CD4-positive, alpha-beta T cell treated with Interleukin-6 at 100 ng/mL for 8 hours (primary cell): ENCODE data around the gene MFSD8.
"Not testable (repeated sequence)": the region's sequence is repeated elsewhere in the genome, so short reads cannot be mapped to it uniquely, and the experiment has no call there.

ENCODE experiments used
- DNase-seq: peaks from one replicate; pipeline ENCODE4 v3.0.0-alpha.2; 2020; ENCODE audit warnings: mixed read lengths, low spot score

MFSD8 gene

DNA sequence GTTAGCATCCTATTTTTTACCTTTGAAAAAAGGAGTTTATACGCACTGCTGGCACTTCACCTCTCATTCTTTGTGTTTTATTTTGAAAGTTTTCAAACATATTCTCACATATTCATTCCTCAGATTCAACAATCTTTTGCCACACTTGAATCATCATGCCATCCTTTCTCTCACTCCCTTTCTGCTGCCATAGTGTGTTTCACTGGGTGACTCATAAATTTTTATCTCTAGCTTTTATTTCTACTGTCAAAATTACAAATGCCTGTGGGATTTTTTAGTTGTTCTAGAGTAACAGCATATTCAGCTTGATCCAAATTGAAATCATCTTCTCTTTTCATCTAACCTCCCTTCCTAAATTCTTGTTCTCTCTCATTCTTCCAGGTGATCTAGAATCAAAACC, 28.0 kb downstream of the MFSD8 start:
- DNase-seq, result no peak

DNA sequence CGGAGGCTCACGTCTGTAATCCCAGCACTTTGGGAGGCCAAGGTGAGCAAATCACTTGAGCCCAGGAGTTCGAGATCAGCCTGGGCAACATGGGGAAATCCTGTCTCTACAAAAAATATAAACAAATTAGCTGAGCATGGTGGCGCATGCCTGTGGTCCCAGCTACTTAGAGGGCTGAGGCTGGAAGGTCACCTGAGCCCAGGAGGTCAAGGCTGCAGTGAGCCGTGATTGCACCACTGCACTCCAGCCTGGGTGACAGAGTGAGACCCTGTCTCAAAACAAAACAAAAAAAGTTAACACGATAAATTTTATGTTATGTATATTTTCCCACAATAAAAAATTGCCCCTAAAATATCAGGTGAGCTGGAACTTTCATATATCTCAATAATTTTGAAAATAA, 33.1 kb downstream of the MFSD8 start:
- DNase-seq, result not testable (repeated sequence)

- no peak for DNase-seq
These were observed 34.8 kb downstream of the MFSD8 start for GRCh38 chr4:127930175-127930574.

DNA sequence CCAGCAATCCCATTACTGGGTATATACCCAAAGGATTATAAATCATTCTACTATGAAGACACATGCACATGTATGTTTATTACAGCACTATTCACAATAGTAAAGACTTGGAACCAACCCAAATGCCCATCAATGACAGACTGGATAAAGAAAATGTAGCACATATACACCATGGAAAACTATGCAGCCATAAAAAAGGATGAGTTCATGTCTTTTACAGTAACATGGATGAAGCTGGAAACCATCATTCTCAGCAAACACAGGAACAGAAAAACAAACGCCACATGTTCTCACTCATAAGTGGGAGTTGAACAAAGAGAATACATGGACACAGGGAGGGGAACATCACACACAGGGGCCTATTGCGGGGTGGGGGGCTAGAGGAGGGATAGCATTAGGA, 39.3 kb downstream of the MFSD8 start:
- DNase-seq, result not testable (repeated sequence)

DNA sequence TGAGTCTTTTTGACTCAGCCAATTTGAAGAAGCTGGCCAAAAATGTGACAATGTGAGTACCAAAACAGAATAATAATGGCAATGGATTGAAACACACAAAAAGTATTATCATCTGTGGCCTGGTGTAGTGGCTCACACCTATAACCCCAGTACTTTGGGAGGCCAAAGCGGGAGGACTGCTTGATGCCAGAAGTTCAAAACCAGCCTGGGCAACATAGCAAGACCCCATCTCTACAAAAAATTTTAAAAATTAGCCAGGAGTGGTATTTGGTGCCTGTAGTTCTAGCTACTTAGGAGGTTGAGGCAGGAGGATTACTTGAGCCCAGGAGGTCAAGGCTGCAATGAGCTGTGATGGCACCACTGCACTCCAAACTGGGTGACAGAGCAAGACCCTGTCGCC, 42.7 kb downstream of the MFSD8 start:
- DNase-seq, result no peak

DNA sequence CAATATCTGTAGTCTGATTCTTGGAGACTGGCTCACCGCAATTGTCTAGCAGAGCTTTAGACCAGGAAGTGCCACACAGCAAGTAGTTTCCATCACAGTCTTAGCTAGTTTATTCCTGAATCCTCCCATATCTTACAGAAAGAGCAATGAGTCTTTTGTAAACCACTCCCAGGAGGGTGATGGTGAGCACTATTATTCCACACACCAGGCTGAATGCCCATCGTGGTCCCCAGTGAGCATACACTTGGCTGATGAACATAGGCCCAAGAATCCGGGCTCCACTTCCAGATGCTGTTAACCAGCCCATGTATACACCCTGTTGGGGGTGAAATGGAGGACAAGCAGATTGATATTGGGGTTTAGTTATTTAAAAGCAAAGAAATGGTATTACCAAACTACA, 44.5 kb downstream of the MFSD8 start:
- DNase-seq, result no peak

DNA sequence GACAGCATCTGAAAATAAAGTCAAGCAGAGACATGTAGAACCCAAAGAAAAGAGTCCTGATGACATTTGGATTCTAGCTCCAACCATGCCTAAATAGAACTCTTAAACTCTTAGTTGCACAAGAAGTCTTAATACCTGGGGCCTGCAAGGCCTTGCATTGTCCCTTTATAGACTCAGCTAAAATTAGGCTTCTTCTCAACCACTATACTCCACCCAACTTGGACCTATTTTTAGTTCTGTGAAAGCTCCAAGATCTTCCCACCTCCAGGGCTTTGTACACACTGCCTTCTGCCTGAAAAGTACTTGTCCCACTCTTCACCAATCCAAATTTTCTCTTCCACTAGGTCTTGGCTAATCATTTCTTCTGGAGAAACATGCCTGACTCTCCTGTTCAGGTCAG, 47.8 kb downstream of the MFSD8 start:
- DNase-seq, result no peak

DNA sequence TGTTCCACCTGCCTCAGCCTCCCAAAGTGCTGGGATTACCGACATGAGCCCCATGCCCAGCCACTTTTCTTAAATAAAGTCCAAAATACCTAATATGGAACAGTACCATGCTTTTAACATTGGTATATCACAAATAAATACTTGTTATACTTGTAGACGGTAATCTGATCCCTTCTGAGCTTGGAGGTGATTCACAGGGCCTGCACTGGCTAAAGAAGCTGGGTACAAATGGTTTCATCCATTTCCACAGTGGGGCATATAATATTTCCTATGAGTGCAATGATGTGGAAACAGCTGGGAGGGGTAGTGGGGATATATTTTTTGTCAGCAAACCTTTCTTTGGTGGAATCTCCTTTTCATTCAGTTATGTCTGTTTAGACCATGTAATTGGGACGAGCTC, 48.5 kb downstream of the MFSD8 start:
- no peak for DNase-seq

GRCh38 chr4:127905029-127905428, 59.9 kb downstream of the MFSD8 start:
- DNase-seq, result no peak

DNA sequence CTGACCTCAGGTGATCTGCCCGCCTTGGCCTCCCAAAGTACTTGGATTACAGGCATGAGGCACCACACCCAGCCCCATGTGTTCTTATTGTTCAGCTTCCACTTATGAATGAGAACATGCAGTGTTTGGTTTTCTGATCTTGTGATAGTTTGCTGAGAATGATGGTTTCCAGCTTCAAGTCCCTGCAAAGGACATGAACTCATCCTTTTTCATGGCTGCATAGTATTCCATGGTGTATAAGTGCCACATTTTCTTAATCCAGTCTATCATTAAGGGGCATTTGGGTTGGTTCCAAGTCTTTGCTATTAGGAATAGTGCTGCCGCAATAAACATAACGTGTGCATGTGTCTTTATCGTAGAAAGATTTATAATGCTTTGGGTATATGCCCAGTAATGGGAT, 65.3 kb downstream of the MFSD8 start:
- DNase-seq, result not testable (repeated sequence)

- no peak for DNase-seq
These were observed 68.4 kb downstream of the MFSD8 start for GRCh38 chr4:127896528-127896927.

- no peak for DNase-seq
These were observed 68.9 kb downstream of the MFSD8 start for GRCh38 chr4:127896069-127896468.

DNA sequence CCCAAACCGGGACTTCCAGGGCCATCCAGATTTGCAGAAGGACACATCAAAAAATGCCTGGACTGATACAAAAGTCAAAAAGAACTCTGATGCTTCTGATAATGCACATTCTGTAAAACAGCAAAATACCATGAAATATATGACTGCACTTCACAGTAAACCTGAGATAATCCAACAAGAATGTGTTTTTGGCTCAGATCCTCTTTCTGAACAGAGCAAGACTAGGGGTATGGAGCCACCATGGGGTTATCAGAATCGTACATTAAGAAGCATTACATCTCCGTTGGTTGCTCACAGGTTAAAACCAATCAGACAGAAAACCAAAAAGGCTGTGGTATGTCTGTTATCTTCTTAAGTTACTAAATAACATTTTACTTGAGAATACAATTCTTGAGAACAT, 75.1 kb downstream of the MFSD8 start:
- no peak for DNase-seq

- DNase-seq, result no peak
These were observed 76.4 kb downstream of the MFSD8 start for GRCh38 chr4:127888559-127888958.

DNA sequence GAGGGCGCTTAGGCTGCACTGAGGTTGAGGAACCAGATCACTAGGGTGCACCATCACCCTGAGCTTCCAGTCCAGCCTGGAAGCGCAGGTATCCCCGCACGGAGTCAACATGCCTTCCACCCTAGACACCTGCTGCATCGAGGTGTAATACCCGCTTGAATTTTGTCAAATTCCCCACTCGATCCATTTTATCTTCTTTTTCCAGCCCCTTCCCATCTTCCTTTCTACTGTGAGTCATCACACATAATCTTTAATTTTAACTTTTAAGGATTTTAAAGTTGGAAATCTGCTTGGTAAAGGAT, 83.5 kb downstream of the MFSD8 start:
- DNase-seq, result no peak

- peak; percentile 96 for DNase-seq
These were observed 84.0 kb downstream of the MFSD8 start, which contains the start of gene PLK4 for GRCh38 chr4:127880763-127881562. Gene PLK4, plus strand, starts transcription at chr4:127880893. Its CDS starts 242 bp downstream, at chr4:127881135.

- no peak for DNase-seq
These were observed 89.2 kb downstream of the MFSD8 start for GRCh38 chr4:127875791-127876190.

GRCh38 chr4:127870688-127871087, 94.3 kb downstream of the MFSD8 start:
- no peak for DNase-seq

DNA sequence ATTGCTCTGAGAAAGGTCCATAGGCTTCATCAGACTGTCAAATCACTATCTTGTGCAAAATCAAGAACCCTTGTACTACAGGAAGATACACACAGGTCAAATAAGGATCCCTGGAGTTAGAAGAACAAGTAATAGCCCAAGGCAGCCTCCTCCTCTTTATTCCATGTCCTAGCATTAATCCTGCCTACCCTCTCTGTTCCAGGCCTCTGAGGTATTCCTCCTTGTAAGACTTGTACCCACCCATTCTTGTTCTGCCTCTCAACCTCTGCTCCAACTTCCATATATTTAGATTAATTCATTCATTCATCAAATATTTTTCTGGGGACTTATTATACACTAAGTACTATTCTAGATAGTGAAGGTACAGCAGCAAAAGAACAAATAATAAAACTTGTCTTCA, 94.7 kb downstream of the MFSD8 start:
- no peak for DNase-seq

- no peak for DNase-seq
These were observed 96.8 kb downstream of the MFSD8 start for GRCh38 chr4:127868196-127868595.
